Bronchial epithelial cell (primary cell): Measurements from ENCODE around the gene R3HCC1L. TPM values are rescaled to one million over a fixed set of nuclear protein-coding genes. Genes with fewer than 3 reads are reported as not detected.

Source experiments
- DNase-seq: peaks from one replicate; pipeline ENCODE4 v3.0.0-alpha.2; 2010; ENCODE audit warnings: low read depth
- FAIRE-seq: peaks from 2 replicates; lab custom pipeline; 2011; peaks lifted over from hg19 to GRCh38; lab: Jason Lieb, UNC
- H3K27me3 ChIP-seq: 2 replicates; pipeline ENCODE4 v1.5.1; 2011; ENCODE audit warnings: low read length; ENCODE audit not compliant: control insufficient read depth, insufficient read depth
- H3K36me3 ChIP-seq: 2 replicates; pipeline ENCODE4 v1.5.1; 2011; ENCODE audit warnings: low read length; ENCODE audit not compliant: control insufficient read depth, insufficient read depth
- H3K4me3 ChIP-seq: 2 replicates; pipeline ENCODE4 v1.5.1; 2011; ENCODE audit warnings: mild to moderate bottlenecking, low read depth, low read length, control low read depth
- CTCF ChIP-seq: IDR thresholded peaks from 2 replicates; pipeline ENCODE4 v1.5.1; 2011; ENCODE audit warnings: mild to moderate bottlenecking, moderate library complexity, low read length, control low read depth, inconsistent platforms; ENCODE audit not compliant: insufficient read depth, severe bottlenecking
- total RNA-seq: library from RNA; depleted of rRNA; stranded (reverse); fragments of >200 nt; gene quantifications from 2 replicates; pipeline ENCODE4 v1.2.1, GENCODE V29; 2014

Gene R3HCC1L
- total RNA-seq, 1 donor from 2014 or later, result 13.7 TPM

DNA sequence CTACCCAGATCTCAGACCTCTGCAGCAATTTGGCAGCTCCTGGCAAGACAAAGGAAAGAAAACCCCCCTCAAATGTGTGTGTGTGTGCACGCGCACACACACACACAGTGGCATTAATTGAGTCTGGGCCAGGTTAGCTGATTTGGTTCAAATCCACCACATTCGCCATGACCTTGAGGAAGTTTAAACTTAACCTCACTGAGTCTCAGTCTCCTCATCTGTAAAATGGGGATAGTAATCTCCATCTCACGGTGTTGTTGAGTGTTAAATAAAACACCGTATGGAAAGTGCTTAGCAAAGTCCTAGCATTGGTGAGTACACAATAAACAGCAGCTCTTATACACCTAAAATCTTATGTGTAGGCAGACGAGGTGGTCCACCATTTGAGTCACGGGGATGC is 128.6 kb downstream of the R3HCC1L start:
- H3K4me3 ChIP-seq, result no peak overlapping the region
- TF ChIP-seq CTCF, result no peak
- H3K36me3 ChIP-seq, result no peaks in the 10 kb centered on the region
- H3K27me3 ChIP-seq, result no peaks in the 10 kb centered on the region
- no peak for DNase-seq
- no peak for FAIRE-seq

- Histone ChIP-seq H3K27me3 (no peaks in the 10 kb centered on the region), H3K36me3 (no peaks in the 10 kb centered on the region), H3K4me3 (no peak overlapping the region)
- DNase-seq (no peak), FAIRE-seq (no peak)
- TF ChIP-seq CTCF, result no peak
Observed at GRCh38 chr10:98264378-98265065, 130.1 kb downstream of the R3HCC1L start.

- Histone ChIP-seq H3K36me3 (no peaks in the 10 kb centered on the region), H3K4me3 (no peak overlapping the region), H3K27me3 (no peaks in the 10 kb centered on the region)
- TF ChIP-seq CTCF, result no peak
- no peak for FAIRE-seq
- DNase-seq, result peak; percentile 33
Observed at GRCh38 chr10:98265403-98266378, 131.2 kb downstream of the R3HCC1L start.

DNA sequence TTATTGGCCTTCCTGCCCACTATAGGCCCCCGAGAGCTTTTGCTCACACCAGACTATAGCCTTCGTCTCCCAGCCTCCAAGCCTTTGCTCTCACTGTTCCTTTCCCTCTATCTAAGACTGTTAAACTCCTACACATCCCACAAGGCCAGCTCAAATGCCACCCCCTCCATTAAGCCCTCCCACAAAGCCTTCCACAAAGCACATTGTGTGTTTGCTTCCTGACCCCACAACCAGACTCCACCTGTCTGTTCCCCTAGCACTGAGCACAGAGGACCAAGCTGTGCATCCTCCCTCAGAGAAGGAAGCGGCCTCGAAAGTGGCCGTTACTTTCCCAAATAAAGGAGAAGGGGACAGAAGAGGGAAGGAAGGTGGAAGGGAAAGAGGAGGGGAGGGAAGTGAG is 132.2 kb downstream of the R3HCC1L start:
- no peak for FAIRE-seq
- DNase-seq, result no peak
- Histone ChIP-seq H3K27me3 (no peaks in the 10 kb centered on the region), H3K4me3 (no peak overlapping the region), H3K36me3 (no peaks in the 10 kb centered on the region)
- TF ChIP-seq CTCF, result no peak

- no peaks in the 10 kb centered on the region for H3K27me3 ChIP-seq
- no peak overlapping the region for H3K4me3 ChIP-seq
- TF ChIP-seq CTCF, result no peak
- DNase-seq, result no peak
- H3K36me3 ChIP-seq, result no peaks in the 10 kb centered on the region
- FAIRE-seq, result peak; percentile 68
Observed at GRCh38 chr10:98267069-98267893, 132.8 kb downstream of the R3HCC1L start.
